Measurements from ENCODE around the gene FMN2.

The FMN2 gene

GRCh38 chr1:240426051-240426450 lies 334.4 kb downstream of the FMN2 start:
- H3K4me1 Mint-ChIP-seq (ENCODE audit: low read depth) = no peaks in the 10 kb centered on the region
- no peaks in the 10 kb centered on the region for H3K27me3 Mint-ChIP-seq (ENCODE audit: low read depth)
- no peak overlapping the region for H3K4me3 Mint-ChIP-seq
- no peaks in the 10 kb centered on the region for H3K36me3 Mint-ChIP-seq (ENCODE audit: low read depth)
- no peak for DNase-seq (ENCODE audit: low spot score)
- peaks cover 15% of the 10 kb centered on the region for H3K9me3 Mint-ChIP-seq
- no peak overlapping the region for H3K27ac Mint-ChIP-seq

GRCh38 chr1:240435996-240436566 lies 344.4 kb downstream of the FMN2 start:
- Mint-ChIP-seq H3K27me3 (ENCODE audit: low read depth) (no peaks in the 10 kb centered on the region), H3K9me3 (peaks cover 5% of the 10 kb centered on the region), H3K4me3 (no peak overlapping the region), H3K36me3 (ENCODE audit: low read depth) (no peaks in the 10 kb centered on the region), H3K4me1 (ENCODE audit: low read depth) (no peaks in the 10 kb centered on the region), H3K27ac (no peak overlapping the region)
- DNase-seq (ENCODE audit: low spot score) = no peak

- no peak overlapping the region for H3K27ac Mint-ChIP-seq
- H3K36me3 Mint-ChIP-seq (ENCODE audit: low read depth) = no peaks in the 10 kb centered on the region
Measured at GRCh38 chr1:240441669-240442068, 350.0 kb downstream of the FMN2 start.

GRCh38 chr1:240445369-240445768 lies 353.7 kb downstream of the FMN2 start:
- no peak overlapping the region for H3K27ac Mint-ChIP-seq
- H3K4me3 Mint-ChIP-seq = no peak overlapping the region
- no peaks in the 10 kb centered on the region for H3K36me3 Mint-ChIP-seq (ENCODE audit: low read depth)
- H3K27me3 Mint-ChIP-seq (ENCODE audit: low read depth) = no peaks in the 10 kb centered on the region
- no peaks in the 10 kb centered on the region for H3K4me1 Mint-ChIP-seq (ENCODE audit: low read depth)
- no peak for DNase-seq (ENCODE audit: low spot score)
- no peaks in the 10 kb centered on the region for H3K9me3 Mint-ChIP-seq

More at GRCh38 chr1:240441669-240442068, 350.0 kb downstream of the FMN2 start:
- H3K4me1 Mint-ChIP-seq (ENCODE audit: low read depth) = no peaks in the 10 kb centered on the region
- no peaks in the 10 kb centered on the region for H3K27me3 Mint-ChIP-seq (ENCODE audit: low read depth)
- peaks cover 5% of the 10 kb centered on the region for H3K9me3 Mint-ChIP-seq
- DNase-seq (ENCODE audit: low spot score) = no peak
- no peak overlapping the region for H3K4me3 Mint-ChIP-seq

- Mint-ChIP-seq H3K9me3 (no peaks in the 10 kb centered on the region), H3K27ac (no peak overlapping the region), H3K4me3 (no peak overlapping the region), H3K4me1 (ENCODE audit: low read depth) (no peaks in the 10 kb centered on the region), H3K36me3 (ENCODE audit: low read depth) (no peaks in the 10 kb centered on the region), H3K27me3 (ENCODE audit: low read depth) (no peaks in the 10 kb centered on the region)
- DNase-seq (ENCODE audit: low spot score) = no peak
Measured at GRCh38 chr1:240455228-240455821, 363.6 kb downstream of the FMN2 start.

GRCh38 chr1:240457203-240457602 lies 365.5 kb downstream of the FMN2 start:
- no peak overlapping the region for H3K27ac Mint-ChIP-seq
- no peaks in the 10 kb centered on the region for H3K27me3 Mint-ChIP-seq (ENCODE audit: low read depth)
- H3K4me3 Mint-ChIP-seq = no peak overlapping the region
- DNase-seq (ENCODE audit: low spot score) = no peak
- no peaks in the 10 kb centered on the region for H3K4me1 Mint-ChIP-seq (ENCODE audit: low read depth)
- H3K9me3 Mint-ChIP-seq = no peaks in the 10 kb centered on the region
- no peaks in the 10 kb centered on the region for H3K36me3 Mint-ChIP-seq (ENCODE audit: low read depth)

GRCh38 chr1:240462277-240462676 lies 370.6 kb downstream of the FMN2 start:
- Mint-ChIP-seq H3K9me3 (no peaks in the 10 kb centered on the region), H3K36me3 (ENCODE audit: low read depth) (no peaks in the 10 kb centered on the region), H3K4me3 (no peak overlapping the region), H3K4me1 (ENCODE audit: low read depth) (no peaks in the 10 kb centered on the region), H3K27ac (no peak overlapping the region), H3K27me3 (ENCODE audit: low read depth) (no peaks in the 10 kb centered on the region)
- no peak for DNase-seq (ENCODE audit: low spot score)

GRCh38 chr1:240462766-240463395 lies 371.2 kb downstream of the FMN2 start:
- Mint-ChIP-seq H3K27me3 (ENCODE audit: low read depth) (no peaks in the 10 kb centered on the region), H3K27ac (no peak overlapping the region), H3K4me1 (ENCODE audit: low read depth) (no peaks in the 10 kb centered on the region), H3K9me3 (no peaks in the 10 kb centered on the region), H3K4me3 (no peak overlapping the region), H3K36me3 (ENCODE audit: low read depth) (no peaks in the 10 kb centered on the region)
- DNase-seq (ENCODE audit: low spot score) = no peak

- H3K36me3 Mint-ChIP-seq (ENCODE audit: low read depth) = no peaks in the 10 kb centered on the region
- no peak for DNase-seq (ENCODE audit: low spot score)
- H3K9me3 Mint-ChIP-seq = no peaks in the 10 kb centered on the region
- no peak overlapping the region for H3K4me3 Mint-ChIP-seq
- H3K27ac Mint-ChIP-seq = no peak overlapping the region
- H3K4me1 Mint-ChIP-seq (ENCODE audit: low read depth) = no peaks in the 10 kb centered on the region
- no peaks in the 10 kb centered on the region for H3K27me3 Mint-ChIP-seq (ENCODE audit: low read depth)
Measured at GRCh38 chr1:240464099-240464498, 372.4 kb downstream of the FMN2 start.

GRCh38 chr1:240465531-240465940 lies 373.9 kb downstream of the FMN2 start:
- Mint-ChIP-seq H3K27ac (no peak overlapping the region), H3K36me3 (ENCODE audit: low read depth) (no peaks in the 10 kb centered on the region), H3K4me1 (ENCODE audit: low read depth) (no peaks in the 10 kb centered on the region), H3K9me3 (no peaks in the 10 kb centered on the region), H3K27me3 (ENCODE audit: low read depth) (no peaks in the 10 kb centered on the region), H3K4me3 (no peak overlapping the region)
- DNase-seq (ENCODE audit: low spot score) = no peak

GRCh38 chr1:240466509-240466908 lies 374.8 kb downstream of the FMN2 start:
- Mint-ChIP-seq H3K27me3 (ENCODE audit: low read depth) (no peaks in the 10 kb centered on the region), H3K9me3 (no peaks in the 10 kb centered on the region), H3K4me3 (no peak overlapping the region), H3K36me3 (ENCODE audit: low read depth) (no peaks in the 10 kb centered on the region), H3K27ac (no peak overlapping the region), H3K4me1 (ENCODE audit: low read depth) (no peaks in the 10 kb centered on the region)
- DNase-seq (ENCODE audit: low spot score) = no peak

- Mint-ChIP-seq H3K36me3 (ENCODE audit: low read depth) (no peaks in the 10 kb centered on the region), H3K9me3 (no peaks in the 10 kb centered on the region), H3K27ac (no peak overlapping the region), H3K4me1 (ENCODE audit: low read depth) (no peaks in the 10 kb centered on the region), H3K27me3 (ENCODE audit: low read depth) (no peaks in the 10 kb centered on the region), H3K4me3 (no peak overlapping the region)
- no peak for DNase-seq (ENCODE audit: low spot score)
Measured at GRCh38 chr1:240467895-240468294, 376.2 kb downstream of the FMN2 start.

- Mint-ChIP-seq H3K27ac (no peak overlapping the region), H3K4me1 (ENCODE audit: low read depth) (no peaks in the 10 kb centered on the region), H3K27me3 (ENCODE audit: low read depth) (no peaks in the 10 kb centered on the region), H3K9me3 (no peaks in the 10 kb centered on the region), H3K36me3 (ENCODE audit: low read depth) (no peaks in the 10 kb centered on the region), H3K4me3 (no peak overlapping the region)
- no peak for DNase-seq (ENCODE audit: low spot score)
Measured at GRCh38 chr1:240468656-240469055, 377.0 kb downstream of the FMN2 start.

- no peak overlapping the region for H3K4me3 Mint-ChIP-seq
- H3K27ac Mint-ChIP-seq = no peak overlapping the region
- H3K27me3 Mint-ChIP-seq (ENCODE audit: low read depth) = no peaks in the 10 kb centered on the region
- H3K9me3 Mint-ChIP-seq = no peaks in the 10 kb centered on the region
- no peaks in the 10 kb centered on the region for H3K4me1 Mint-ChIP-seq (ENCODE audit: low read depth)
- H3K36me3 Mint-ChIP-seq (ENCODE audit: low read depth) = no peaks in the 10 kb centered on the region
- no peak for DNase-seq (ENCODE audit: low spot score)
Measured at GRCh38 chr1:240474133-240474614, 382.5 kb downstream of the FMN2 start.
